GM18858 (cell line): ENCODE measurements around the gene DHX8.

Experiments
- ATAC-seq: cut with Tn5 transposase; IDR thresholded peaks from one replicate; pipeline ENCODE4 v1.9.1; 2021; ENCODE audit not compliant: unreplicated experiment

The DHX8 gene

GRCh38 chr17:43546319-43547188 is 62.8 kb downstream of the DHX8 start, which contains the start of gene ETV4:
TSS of gene ETV4 (minus strand) at chr17:43546340. CDS start at chr17:43545617, 723 bp downstream.
- ATAC-seq: no peak

GRCh38 chr17:43547189-43547550 is 63.4 kb downstream of the DHX8 start:
- ATAC-seq: no peak

GRCh38 chr17:43547659-43548256 is 64.0 kb downstream of the DHX8 start:
- ATAC-seq: no peak

GRCh38 chr17:43548689-43549379 is 65.1 kb downstream of the DHX8 start:
- ATAC-seq: no peak

GRCh38 chr17:43549496-43549895 is 65.7 kb downstream of the DHX8 start:
- ATAC-seq: no peak

- no peak for ATAC-seq
Observed at GRCh38 chr17:43550754-43551153, 67.0 kb downstream of the DHX8 start.

- ATAC-seq: no peak
Observed at GRCh38 chr17:43552229-43552837, 68.6 kb downstream of the DHX8 start.

- no peak for ATAC-seq
Observed at GRCh38 chr17:43553573-43553972, 69.8 kb downstream of the DHX8 start.

- no peak for ATAC-seq
Observed at GRCh38 chr17:43554857-43555256, 71.1 kb downstream of the DHX8 start.

GRCh38 chr17:43556292-43556691 is 72.5 kb downstream of the DHX8 start:
- ATAC-seq: no peak

GRCh38 chr17:43558805-43559160 is 75.0 kb downstream of the DHX8 start:
- ATAC-seq: no peak

GRCh38 chr17:43559161-43559816 is 75.5 kb downstream of the DHX8 start:
- ATAC-seq: no peak

GRCh38 chr17:43560461-43561427 is 77.0 kb downstream of the DHX8 start:
- ATAC-seq: no peak

GRCh38 chr17:43562679-43563599 is 79.2 kb downstream of the DHX8 start:
- no peak for ATAC-seq

- no peak for ATAC-seq
Observed at GRCh38 chr17:43563600-43564594, 80.1 kb downstream of the DHX8 start.

- no peak for ATAC-seq
Observed at GRCh38 chr17:43568506-43569082, 84.8 kb downstream of the DHX8 start.

GRCh38 chr17:43570518-43570928 is 86.7 kb downstream of the DHX8 start:
- ATAC-seq: no peak
